Activated T-cell treated with anti-CD3 and anti-CD28 coated beads, Interleukin-2, amount 50 U/mL, for 72 hours (primary cell): ENCODE results near the gene MXD4. TPM values are rescaled to one million over a fixed set of nuclear protein-coding genes. Genes with fewer than 3 reads are reported as not detected.
"Not testable (repeated sequence)": the region's sequence is repeated elsewhere in the genome, so short reads cannot be mapped to it uniquely, and the experiment has no call there.

Experiments used
- ATAC-seq, 2 donors: fragments of 150-1000 bp; cut with Tn5 transposase; replicated peaks in 1 of 2; 2 replicates each; pipeline ENCODE4 v1.10.0; 2021; ENCODE audit warnings: moderate library complexity in 2 of 2, mild to moderate bottlenecking in 1 of 2
- DNase-seq, 2 donors: peaks; one replicate each; pipeline ENCODE4 v3.0.0; 2021 to 2022; ENCODE audit warnings: mixed read lengths in 1 of 2
- H3K27ac Mint-ChIP-seq: one replicate; pipeline ENCODE4 v1.8.0; 2022; ENCODE audit warnings: mild to moderate bottlenecking, moderate library complexity, mixed read lengths
- H3K27me3 Mint-ChIP-seq: one replicate; pipeline ENCODE4 v1.8.0; 2022; ENCODE audit warnings: low read depth, mixed read lengths
- H3K36me3 Mint-ChIP-seq, 2 donors: one replicate each; pipeline ENCODE4 v1.8.0; 2022; ENCODE audit warnings: mixed read lengths in 2 of 2, mild to moderate bottlenecking in 1 of 2; ENCODE audit not compliant: insufficient read depth in 2 of 2
- H3K4me1 Mint-ChIP-seq: one replicate; pipeline ENCODE4 v1.8.0; 2022; ENCODE audit warnings: low read depth, mixed read lengths
- H3K4me3 Mint-ChIP-seq, 2 donors: one replicate each; pipeline ENCODE4 v1.8.0; 2022; ENCODE audit warnings: mild to moderate bottlenecking in 2 of 2, mixed read lengths in 2 of 2, moderate library complexity in 2 of 2
- H3K9me3 Mint-ChIP-seq, 2 donors: one replicate each; pipeline ENCODE4 v1.8.0; 2022; ENCODE audit warnings: mixed read lengths in 2 of 2
- total RNA-seq, 2 donors: library from RNA; stranded (reverse); gene quantifications; one replicate each; pipeline ENCODE4 v1.2.3, GENCODE V29; 2022

MXD4 gene
- total RNA-seq, 2 donors from 2014 or later = 10.1 to 11.3 TPM

- Mint-ChIP-seq H3K9me3 (no peaks in the 10 kb centered on the region), H3K4me3 (no peak overlapping the region), H3K27ac (peak overlapping the region; percentile 17), H3K27me3 (no peaks in the 10 kb centered on the region), H3K4me1 (peaks cover 28% of the 10 kb centered on the region), H3K36me3 (peaks cover 2 to 8% of the 10 kb centered on the region in 2 donors)
- ATAC-seq = no peak
- DNase-seq = peak in 1 of 2 donors; percentile 1
These were observed 16.7 kb downstream of the MXD4 start for GRCh38 chr4:2245057-2245786.

- H3K27me3 Mint-ChIP-seq = no peaks in the 10 kb centered on the region
- peaks cover 2 to 15% of the 10 kb centered on the region in 2 donors for H3K36me3 Mint-ChIP-seq
- H3K4me3 Mint-ChIP-seq = no peak overlapping the region
- H3K4me1 Mint-ChIP-seq = peaks cover 42% of the 10 kb centered on the region
- ATAC-seq (no peak), DNase-seq (peak; percentile 23 to 27)
- H3K9me3 Mint-ChIP-seq = no peaks in the 10 kb centered on the region
- H3K27ac Mint-ChIP-seq = peak overlapping the region; percentile 12
These were observed 18.1 kb downstream of the MXD4 start for GRCh38 chr4:2243681-2244380.

GRCh38 chr4:2241410-2242353, 20.2 kb downstream of the MXD4 start, which contains the start of the genes HAUS3 and POLN:
Gene HAUS3, minus strand, starts transcription at chr4:2242121. Its CDS starts 1,175 bp downstream, at chr4:2240946.
Gene POLN, minus strand, starts transcription at chr4:2242121. Its CDS starts 12,890 bp downstream, at chr4:2229231.
- Mint-ChIP-seq H3K36me3 (peaks cover 4 to 21% of the 10 kb centered on the region in 2 donors), H3K27ac (peak within 1 kb of the TSS; percentile 93), H3K9me3 (no peaks in the 10 kb centered on the region), H3K4me3 (peak within 1 kb of the TSS; percentile 92 to 93), H3K4me1 (peaks cover 61% of the 10 kb centered on the region), H3K27me3 (no peaks in the 10 kb centered on the region)
- DNase-seq (peak; percentile 99 to 100), ATAC-seq (peak; percentile 92 to 95)

GRCh38 chr4:2241003-2241402, 20.9 kb downstream of the MXD4 start:
- Mint-ChIP-seq H3K4me1 (peaks cover 61% of the 10 kb centered on the region), H3K27me3 (no peaks in the 10 kb centered on the region), H3K9me3 (no peaks in the 10 kb centered on the region), H3K36me3 (peaks cover 4 to 21% of the 10 kb centered on the region in 2 donors), H3K27ac (peak overlapping the region; percentile 93), H3K4me3 (peak overlapping the region; percentile 92 to 93)
- DNase-seq = no peak
- no peak for ATAC-seq

- Mint-ChIP-seq H3K36me3 (peaks cover 4 to 35% of the 10 kb centered on the region in 2 donors), H3K9me3 (no peaks in the 10 kb centered on the region), H3K27ac (peak overlapping the region; percentile 15), H3K4me1 (peaks cover 52% of the 10 kb centered on the region), H3K27me3 (no peaks in the 10 kb centered on the region), H3K4me3 (peak overlapping the region; percentile 7 to 29)
- ATAC-seq (no peak), DNase-seq (no peak)
These were observed 24.8 kb downstream of the MXD4 start for GRCh38 chr4:2236944-2237666.

- peaks cover 12% of the 10 kb centered on the region for H3K4me1 Mint-ChIP-seq
- DNase-seq (no peak), ATAC-seq (no peak)
- no peak overlapping the region for H3K4me3 Mint-ChIP-seq
- H3K9me3 Mint-ChIP-seq = no peaks in the 10 kb centered on the region
- H3K36me3 Mint-ChIP-seq = peaks cover 0 to 16% of the 10 kb centered on the region in 2 donors
- H3K27ac Mint-ChIP-seq = no peak overlapping the region
- no peaks in the 10 kb centered on the region for H3K27me3 Mint-ChIP-seq
These were observed 30.8 kb downstream of the MXD4 start for GRCh38 chr4:2231082-2231481.

- ATAC-seq (no peak), DNase-seq (no peak)
- H3K27me3 Mint-ChIP-seq = no peaks in the 10 kb centered on the region
- no peak overlapping the region for H3K27ac Mint-ChIP-seq
- H3K36me3 Mint-ChIP-seq = peaks cover 0 to 4% of the 10 kb centered on the region in 2 donors
- H3K4me3 Mint-ChIP-seq = no peak overlapping the region
- no peaks in the 10 kb centered on the region for H3K4me1 Mint-ChIP-seq
- H3K9me3 Mint-ChIP-seq = no peaks in the 10 kb centered on the region
These were observed 35.6 kb downstream of the MXD4 start for GRCh38 chr4:2226261-2226660.

GRCh38 chr4:2222838-2223237, 39.1 kb downstream of the MXD4 start:
- no peak overlapping the region for H3K27ac Mint-ChIP-seq
- H3K4me1 Mint-ChIP-seq = peaks cover 6% of the 10 kb centered on the region
- H3K27me3 Mint-ChIP-seq = no peaks in the 10 kb centered on the region
- DNase-seq (no peak), ATAC-seq (no peak)
- H3K36me3 Mint-ChIP-seq = peaks cover 0 to 2% of the 10 kb centered on the region in 2 donors
- H3K4me3 Mint-ChIP-seq = no peak overlapping the region
- H3K9me3 Mint-ChIP-seq = no peaks in the 10 kb centered on the region

- H3K36me3 Mint-ChIP-seq, H3K4me1 Mint-ChIP-seq, H3K9me3 Mint-ChIP-seq, H3K4me3 Mint-ChIP-seq, H3K27me3 Mint-ChIP-seq, H3K27ac Mint-ChIP-seq, ATAC-seq, DNase-seq: not testable (repeated sequence)
These were observed 40.5 kb downstream of the MXD4 start for GRCh38 chr4:2221378-2221777.

- no peak overlapping the region for H3K4me3 Mint-ChIP-seq
- H3K4me1 Mint-ChIP-seq = peaks cover 6% of the 10 kb centered on the region
- DNase-seq = peak; percentile 80
- peaks cover 0 to 2% of the 10 kb centered on the region in 2 donors for H3K36me3 Mint-ChIP-seq
- no peaks in the 10 kb centered on the region for H3K27me3 Mint-ChIP-seq
- ATAC-seq = peak; percentile 84 to 86
- no peak overlapping the region for H3K27ac Mint-ChIP-seq
- no peaks in the 10 kb centered on the region for H3K9me3 Mint-ChIP-seq
These were observed 41.8 kb downstream of the MXD4 start for GRCh38 chr4:2220016-2220630.

GRCh38 chr4:2219233-2219760, 42.6 kb downstream of the MXD4 start:
- Mint-ChIP-seq H3K9me3 (no peaks in the 10 kb centered on the region), H3K27ac (no peak overlapping the region), H3K36me3 (peaks cover 0 to 2% of the 10 kb centered on the region in 2 donors), H3K4me3 (no peak overlapping the region), H3K4me1 (peaks cover 6% of the 10 kb centered on the region), H3K27me3 (no peaks in the 10 kb centered on the region)
- no peak for ATAC-seq
- no peak for DNase-seq

GRCh38 chr4:2218436-2218835, 43.5 kb downstream of the MXD4 start:
- ATAC-seq (no peak), DNase-seq (no peak)
- Mint-ChIP-seq H3K36me3 (peaks cover 0 to 1% of the 10 kb centered on the region in 2 donors), H3K4me3 (no peak overlapping the region), H3K27ac (no peak overlapping the region), H3K27me3 (no peaks in the 10 kb centered on the region), H3K4me1 (peaks cover 6% of the 10 kb centered on the region), H3K9me3 (no peaks in the 10 kb centered on the region)
